ENCODE measurements around the gene PDK2.

PDK2 gene

GRCh38 chr17:50114401-50114800, 19.2 kb downstream of the PDK2 start:
- no peak overlapping the region for H3K4me3 ChIP-seq (replicated peaks; ENCODE audit: low read depth, low read length)
- TF ChIP-seq CTCF (IDR thresholded peaks at IDR 0.05; ENCODE audit: low read length, missing control alignments), result no peak
- DNase-seq (ENCODE audit: low read depth), result no peak

GRCh38 chr17:50114849-50115357, 19.8 kb downstream of the PDK2 start:
- TF ChIP-seq CTCF (IDR thresholded peaks at IDR 0.05; ENCODE audit: low read length, missing control alignments), result peak; percentile 84
- H3K4me3 ChIP-seq (replicated peaks; ENCODE audit: low read depth, low read length), result no peak overlapping the region
- DNase-seq (ENCODE audit: low read depth), result peak; percentile 79

GRCh38 chr17:50115756-50116155, 20.6 kb downstream of the PDK2 start:
- no peak overlapping the region for H3K4me3 ChIP-seq (replicated peaks; ENCODE audit: low read depth, low read length)
- no peak for TF ChIP-seq CTCF (IDR thresholded peaks at IDR 0.05; ENCODE audit: low read length, missing control alignments)
- no peak for DNase-seq (ENCODE audit: low read depth)

- no peak overlapping the region for H3K4me3 ChIP-seq (replicated peaks; ENCODE audit: low read depth, low read length)
- peak; percentile 31 for TF ChIP-seq CTCF (IDR thresholded peaks at IDR 0.05; ENCODE audit: low read length, missing control alignments)
Observed at GRCh38 chr17:50117202-50118051, 22.3 kb downstream of the PDK2 start.

GRCh38 chr17:50118076-50118827, 23.1 kb downstream of the PDK2 start:
- H3K4me3 ChIP-seq (replicated peaks; ENCODE audit: low read depth, low read length), result no peak overlapping the region
- no peak for DNase-seq (ENCODE audit: low read depth)
- TF ChIP-seq CTCF (IDR thresholded peaks at IDR 0.05; ENCODE audit: low read length, missing control alignments), result no peak

More at GRCh38 chr17:50117202-50118051, 22.3 kb downstream of the PDK2 start:
- DNase-seq (ENCODE audit: low read depth), result peak; percentile 64

GRCh38 chr17:50118828-50119218, 23.7 kb downstream of the PDK2 start:
- no peak for TF ChIP-seq CTCF (IDR thresholded peaks at IDR 0.05; ENCODE audit: low read length, missing control alignments)
- no peak for DNase-seq (ENCODE audit: low read depth)
- H3K4me3 ChIP-seq (replicated peaks; ENCODE audit: low read depth, low read length), result no peak overlapping the region
